ENCODE results near the gene MOSMO. TPM values are rescaled to one million over a fixed set of nuclear protein-coding genes. Genes with fewer than 3 reads are reported as not detected.

The MOSMO gene
- polyA plus RNA-seq, 1 of the 3 experiments (the other 2 are of a cell fraction): 8.0 TPM

DNA sequence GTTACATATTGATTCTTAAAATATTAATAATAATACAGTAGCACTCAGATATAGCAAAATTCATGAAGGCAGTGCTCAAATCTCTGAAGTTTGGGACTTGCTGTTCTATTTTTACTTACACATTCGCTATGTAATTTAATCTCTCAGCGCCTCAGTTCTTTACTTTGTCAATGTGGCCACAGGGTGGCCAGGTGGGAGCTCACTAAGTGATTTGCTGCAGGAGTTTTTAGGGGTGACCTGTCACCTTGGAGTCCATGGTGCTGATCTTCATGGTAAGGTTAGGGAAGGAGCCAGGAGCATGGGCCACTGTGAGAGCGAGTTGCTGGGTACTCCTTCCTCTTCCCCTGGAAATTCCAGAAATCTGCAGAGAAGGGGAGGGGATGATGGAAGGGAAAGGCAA is 112.5 kb downstream of the MOSMO start:
- no peak overlapping the region for H3K4me2 ChIP-seq
- H3K9me2 ChIP-seq: no peaks in the 10 kb centered on the region
- H3K27me3 ChIP-seq (ENCODE audit: insufficient read depth): no peaks in the 10 kb centered on the region
- TF ChIP-seq CHD2 (IDR thresholded peaks at IDR 0.05; ENCODE audit: low read length, partially characterized antibody): no peak
- TF ChIP-seq EP300 (IDR thresholded peaks at IDR 0.05; ENCODE audit: borderline replicate concordance in 1 of 2, low read depth in 1 of 2, low read length in 1 of 2): no peak
- TF ChIP-seq SIN3A (IDR thresholded peaks at IDR 0.05; ENCODE audit: borderline replicate concordance, low read depth, low read length): no peak
- no peak for TF ChIP-seq RAD21 (IDR thresholded peaks at IDR 0.05; ENCODE audit: low read length)
- TF ChIP-seq FOSL2 (IDR thresholded peaks at IDR 0.05; ENCODE audit: borderline replicate concordance, low read depth): no peak
- TF ChIP-seq FOXM1 (IDR thresholded peaks at IDR 0.05; ENCODE audit: low read depth): no peak
- no peak for TF ChIP-seq ELF1 (IDR thresholded peaks at IDR 0.05)
- TF ChIP-seq, protein P1, sequence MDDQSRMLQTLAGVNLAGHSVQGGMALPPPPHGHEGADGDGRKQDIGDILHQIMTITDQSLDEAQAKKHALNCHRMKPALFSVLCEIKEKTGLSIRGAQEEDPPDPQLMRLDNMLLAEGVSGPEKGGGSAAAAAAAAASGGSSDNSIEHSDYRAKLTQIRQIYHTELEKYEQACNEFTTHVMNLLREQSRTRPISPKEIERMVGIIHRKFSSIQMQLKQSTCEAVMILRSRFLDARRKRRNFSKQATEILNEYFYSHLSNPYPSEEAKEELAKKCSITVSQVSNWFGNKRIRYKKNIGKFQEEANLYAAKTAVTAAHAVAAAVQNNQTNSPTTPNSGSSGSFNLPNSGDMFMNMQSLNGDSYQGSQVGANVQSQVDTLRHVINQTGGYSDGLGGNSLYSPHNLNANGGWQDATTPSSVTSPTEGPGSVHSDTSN (IDR thresholded peaks at IDR 0.05): no peak
- TF ChIP-seq, protein P2, sequence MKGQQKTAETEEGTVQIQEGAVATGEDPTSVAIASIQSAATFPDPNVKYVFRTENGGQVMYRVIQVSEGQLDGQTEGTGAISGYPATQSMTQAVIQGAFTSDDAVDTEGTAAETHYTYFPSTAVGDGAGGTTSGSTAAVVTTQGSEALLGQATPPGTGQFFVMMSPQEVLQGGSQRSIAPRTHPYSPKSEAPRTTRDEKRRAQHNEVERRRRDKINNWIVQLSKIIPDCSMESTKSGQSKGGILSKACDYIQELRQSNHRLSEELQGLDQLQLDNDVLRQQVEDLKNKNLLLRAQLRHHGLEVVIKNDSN (IDR thresholded peaks at IDR 0.05; ENCODE audit: borderline replicate concordance, low read depth): no peak
- TF ChIP-seq MAX (IDR thresholded peaks at IDR 0.05; ENCODE audit: low read depth): no peak
- TF ChIP-seq, protein P3, sequence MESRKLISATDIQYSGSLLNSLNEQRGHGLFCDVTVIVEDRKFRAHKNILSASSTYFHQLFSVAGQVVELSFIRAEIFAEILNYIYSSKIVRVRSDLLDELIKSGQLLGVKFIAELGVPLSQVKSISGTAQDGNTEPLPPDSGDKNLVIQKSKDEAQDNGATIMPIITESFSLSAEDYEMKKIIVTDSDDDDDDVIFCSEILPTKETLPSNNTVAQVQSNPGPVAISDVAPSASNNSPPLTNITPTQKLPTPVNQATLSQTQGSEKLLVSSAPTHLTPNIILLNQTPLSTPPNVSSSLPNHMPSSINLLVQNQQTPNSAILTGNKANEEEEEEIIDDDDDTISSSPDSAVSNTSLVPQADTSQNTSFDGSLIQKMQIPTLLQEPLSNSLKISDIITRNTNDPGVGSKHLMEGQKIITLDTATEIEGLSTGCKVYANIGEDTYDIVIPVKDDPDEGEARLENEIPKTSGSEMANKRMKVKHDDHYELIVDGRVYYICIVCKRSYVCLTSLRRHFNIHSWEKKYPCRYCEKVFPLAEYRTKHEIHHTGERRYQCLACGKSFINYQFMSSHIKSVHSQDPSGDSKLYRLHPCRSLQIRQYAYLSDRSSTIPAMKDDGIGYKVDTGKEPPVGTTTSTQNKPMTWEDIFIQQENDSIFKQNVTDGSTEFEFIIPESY (IDR thresholded peaks at IDR 0.05; ENCODE audit: borderline replicate concordance, low read depth): no peak
- no peak for TF ChIP-seq SMC3 (IDR thresholded peaks at IDR 0.05; ENCODE audit: low read depth, low read length)
- TF ChIP-seq JUND (IDR thresholded peaks at IDR 0.05): no peak
- no peak for TF ChIP-seq TAF1 (IDR thresholded peaks at IDR 0.05; ENCODE audit: borderline replicate concordance, low read depth, low read length)
- TF ChIP-seq RXRA (IDR thresholded peaks at IDR 0.05; ENCODE audit: borderline replicate concordance, low read depth): no peak
- no peak for TF ChIP-seq RFX5 (IDR thresholded peaks at IDR 0.05; ENCODE audit: low read length)
- no peak for TF ChIP-seq USF2 (IDR thresholded peaks at IDR 0.05; ENCODE audit: borderline replicate concordance, low read depth, low read length)
- no peak for TF ChIP-seq MEF2A (IDR thresholded peaks at IDR 0.05; ENCODE audit: borderline replicate concordance, low read depth)
- TF ChIP-seq, protein P4, sequence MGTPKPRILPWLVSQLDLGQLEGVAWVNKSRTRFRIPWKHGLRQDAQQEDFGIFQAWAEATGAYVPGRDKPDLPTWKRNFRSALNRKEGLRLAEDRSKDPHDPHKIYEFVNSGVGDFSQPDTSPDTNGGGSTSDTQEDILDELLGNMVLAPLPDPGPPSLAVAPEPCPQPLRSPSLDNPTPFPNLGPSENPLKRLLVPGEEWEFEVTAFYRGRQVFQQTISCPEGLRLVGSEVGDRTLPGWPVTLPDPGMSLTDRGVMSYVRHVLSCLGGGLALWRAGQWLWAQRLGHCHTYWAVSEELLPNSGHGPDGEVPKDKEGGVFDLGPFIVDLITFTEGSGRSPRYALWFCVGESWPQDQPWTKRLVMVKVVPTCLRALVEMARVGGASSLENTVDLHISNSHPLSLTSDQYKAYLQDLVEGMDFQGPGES (IDR thresholded peaks at IDR 0.05; ENCODE audit: low read depth, low read length): no peak
- no peaks in the 10 kb centered on the region for H3K79me2 ChIP-seq (ENCODE audit: insufficient read depth)
- no peak overlapping the region for H3K27ac ChIP-seq (ENCODE audit: low read depth in 2 of 2, low read length in 1 of 2)
- no peaks in the 10 kb centered on the region for H3K9me3 ChIP-seq
- H4K20me1 ChIP-seq (ENCODE audit: insufficient read depth): no peaks in the 10 kb centered on the region
- POLR2A ChIA-PET: no interaction called here
- 47% methylated on average over 3 of the region's 3 CpGs for WGBS (ENCODE audit: low lambda C conversion rate)
- no peak overlapping the region for H3K4me3 ChIP-seq (ENCODE audit: low read depth in 2 of 2, low read length in 1 of 2)
- DNase-seq: no peak
- CTCF ChIA-PET: interaction anchor here (0.7 to 1.6 kb wide), 3 partner anchors 21 to 42 kb away, joined by 3 to 5 read pairs (median 4); no protein-coding TSS in a partner anchor
- no peak overlapping the region for H3K9ac ChIP-seq
- H3K36me3 ChIP-seq (replicated peaks in 1 of 2; ENCODE audit: control insufficient read depth in 1 of 2, insufficient read depth in 2 of 2, low read length in 1 of 2): no peaks in the 10 kb centered on the region
- no peaks in the 10 kb centered on the region for H3F3A ChIP-seq (replicated peaks; ENCODE audit: insufficient read depth)
- peaks cover 0 to 3% of the 10 kb centered on the region in 2 experiments; a peak in 1 of 4 replicates for H3K4me1 ChIP-seq (ENCODE audit: control insufficient read depth in 1 of 2, insufficient read depth in 2 of 2, low read depth in 1 of 2, low read length in 1 of 2)
- no peak overlapping the region for H2AFZ ChIP-seq (ENCODE audit: low read depth)
